ENCODE results near the gene CIDEB.
"Not testable (repeated sequence)": the region's sequence is repeated elsewhere in the genome, so short reads cannot be mapped to it uniquely, and the experiment has no call there.

The CIDEB gene, protein sequence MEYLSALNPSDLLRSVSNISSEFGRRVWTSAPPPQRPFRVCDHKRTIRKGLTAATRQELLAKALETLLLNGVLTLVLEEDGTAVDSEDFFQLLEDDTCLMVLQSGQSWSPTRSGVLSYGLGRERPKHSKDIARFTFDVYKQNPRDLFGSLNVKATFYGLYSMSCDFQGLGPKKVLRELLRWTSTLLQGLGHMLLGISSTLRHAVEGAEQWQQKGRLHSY

DNA sequence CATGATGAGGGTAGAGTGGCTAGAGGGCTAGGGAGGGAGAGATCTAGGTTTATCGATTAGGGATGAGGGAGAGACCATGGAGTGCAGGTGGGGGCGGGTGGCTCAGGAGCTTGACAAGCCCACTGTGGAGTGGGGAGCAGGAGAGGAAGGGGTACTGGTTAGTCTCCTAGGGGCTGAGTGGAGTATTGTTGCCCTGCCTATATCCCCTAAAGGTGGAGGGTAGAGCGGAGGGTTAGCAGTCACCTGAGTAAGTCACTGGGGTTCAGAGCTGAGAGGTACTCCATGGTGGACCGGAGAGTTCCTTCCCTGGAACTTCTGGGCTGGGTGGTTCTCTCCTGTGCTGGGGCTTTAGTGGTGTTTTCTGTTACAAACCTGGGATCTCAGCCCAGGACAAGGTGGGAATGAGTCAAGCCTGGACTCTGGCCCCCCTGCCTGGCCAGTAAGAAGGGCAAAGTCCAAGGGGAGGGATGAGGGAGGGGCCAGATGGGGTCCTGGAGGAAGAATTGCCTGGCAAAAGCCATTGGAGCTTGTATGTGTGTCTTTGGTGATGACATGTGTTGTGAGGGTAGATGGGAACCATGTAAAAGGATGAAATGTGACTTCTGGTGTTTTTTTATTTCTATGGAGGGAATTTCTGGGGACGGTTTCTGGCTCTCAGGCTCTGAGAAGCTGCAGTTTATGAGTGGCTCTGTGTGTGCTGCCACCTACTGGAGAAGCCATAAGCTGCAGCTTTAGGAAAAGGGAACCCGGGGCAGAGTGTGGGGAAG lies at the start of gene CIDEB:
TSS of gene CIDEB (minus strand) at position 403 of the 767 bp plus-strand sequence. CDS start at position 284, 119 bp downstream.
- DNase-seq = peak in 35 of 58 donors; percentile 9 to 64 (median 26)

DNA sequence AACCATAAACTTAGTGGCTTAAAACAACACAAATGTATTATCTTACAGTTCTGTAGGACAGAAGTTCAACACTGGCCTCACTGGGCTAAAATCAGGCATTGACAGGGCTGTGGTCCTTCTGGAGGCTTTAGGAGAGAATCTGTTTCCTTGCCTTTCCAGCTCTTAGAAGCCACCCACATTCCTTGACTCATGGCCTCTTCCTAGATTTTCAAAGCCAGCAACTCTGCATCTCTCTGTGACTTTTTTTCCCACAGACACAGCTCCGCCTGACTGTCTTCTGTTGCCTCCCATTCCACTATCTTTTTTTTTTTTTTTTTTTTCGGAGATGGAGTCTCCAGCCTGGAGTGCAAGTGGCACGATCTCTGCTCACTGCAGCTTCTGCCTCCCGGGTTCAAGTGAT lies 48.4 kb upstream of the CIDEB start:
- DNase-seq = no peak

DNA sequence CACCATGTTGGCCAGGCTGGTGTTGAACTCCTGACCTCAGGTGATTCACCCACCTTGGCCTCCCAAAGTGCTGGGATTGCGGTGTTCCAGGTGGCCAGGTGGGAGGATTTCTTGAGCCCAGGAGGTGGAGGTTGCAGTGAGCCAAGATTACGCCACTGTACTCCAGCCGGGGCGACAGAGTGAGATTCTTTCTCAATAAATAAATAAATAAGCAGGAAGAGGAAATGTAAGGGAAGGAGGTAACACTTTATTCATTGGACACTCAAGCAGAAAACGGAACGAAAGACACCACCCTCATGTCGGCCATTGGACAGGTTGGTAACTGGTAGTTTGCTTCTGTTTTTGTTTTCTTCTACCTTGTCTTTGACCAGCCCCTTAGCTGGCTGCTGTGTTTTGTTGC lies 47.2 kb upstream of the CIDEB start:
- no peak for DNase-seq

DNA sequence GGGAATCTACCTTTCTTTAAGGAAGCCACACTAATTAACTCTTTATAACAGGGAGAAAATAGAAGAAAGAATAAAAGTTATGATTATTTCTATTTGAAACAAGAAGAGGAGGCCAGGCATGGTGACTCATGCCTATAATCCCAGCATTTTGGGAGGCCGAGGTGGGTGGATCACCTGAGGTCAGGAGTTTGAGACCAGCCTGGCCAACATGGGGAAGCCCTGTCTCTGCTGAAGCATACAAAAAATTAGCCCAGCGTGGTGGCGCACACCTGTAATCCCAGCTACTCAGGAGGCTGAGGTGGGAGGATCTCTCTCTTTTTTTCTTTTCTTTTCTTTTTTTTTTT lies 46.7 kb upstream of the CIDEB start:
- DNase-seq = not testable (repeated sequence)

DNA sequence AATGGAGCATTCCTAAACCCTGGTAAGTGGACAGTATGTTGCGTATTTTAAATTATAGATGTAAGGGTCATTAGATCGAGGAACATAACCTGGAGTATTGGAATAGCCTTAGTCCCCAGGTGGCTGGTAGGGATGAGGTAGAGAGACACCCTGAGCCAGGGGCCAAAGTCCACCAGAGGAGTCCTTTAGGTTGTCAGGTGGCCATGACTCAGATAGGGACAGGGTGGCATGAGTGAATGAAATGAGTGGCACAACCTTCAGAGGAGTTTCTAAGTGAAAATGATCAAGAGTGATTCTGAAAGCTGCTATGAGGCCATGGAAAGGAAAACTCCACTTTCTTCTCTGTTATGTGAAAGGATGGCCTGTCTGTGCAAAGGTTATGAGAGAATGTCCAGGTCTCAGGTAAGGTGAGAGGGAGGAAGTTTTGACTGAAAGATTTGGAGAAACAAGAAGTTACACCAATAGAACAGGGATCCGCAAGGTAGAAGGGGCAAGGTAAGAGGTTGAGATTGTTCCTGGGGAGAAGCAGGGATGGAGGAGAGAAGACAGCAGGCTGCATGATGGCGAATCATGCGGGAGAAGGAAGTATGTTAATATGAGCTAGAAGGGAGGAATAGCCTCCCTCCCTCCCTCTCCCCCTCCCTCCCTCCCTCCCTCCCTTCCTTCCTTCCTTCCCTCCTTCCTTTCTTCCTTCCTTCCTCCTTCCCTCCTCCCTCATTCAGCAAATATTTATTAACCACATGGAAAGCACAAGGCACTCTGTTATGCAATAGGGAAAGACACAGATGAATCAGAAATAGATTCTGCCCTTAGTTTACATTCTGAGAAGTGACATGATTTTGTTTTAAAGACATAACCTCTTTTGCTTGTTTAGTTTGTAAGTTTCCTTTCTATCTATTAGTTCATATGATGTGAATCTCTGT lies 46.0 kb upstream of the CIDEB start:
- no peak for DNase-seq

DNA sequence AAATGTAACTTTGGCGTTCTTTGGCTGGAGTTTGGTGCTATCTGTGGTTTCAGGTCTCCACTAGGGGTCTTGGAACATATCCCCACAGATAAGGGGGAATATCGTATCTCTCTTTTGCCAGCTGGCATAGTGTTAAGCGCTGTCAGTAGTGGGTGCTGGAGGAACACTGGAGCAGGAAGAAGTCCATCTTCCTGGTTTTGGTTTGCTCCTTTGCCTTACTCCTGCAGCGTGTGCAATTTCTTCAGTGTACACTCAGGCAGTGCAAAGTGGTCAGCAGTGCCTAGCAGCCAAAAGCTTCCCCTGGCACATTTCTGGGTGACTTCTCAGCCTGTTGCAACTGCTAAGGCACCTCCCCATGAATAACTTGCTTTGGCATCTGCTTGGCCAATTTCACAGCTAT lies 43.7 kb upstream of the CIDEB start:
- no peak for DNase-seq

DNA sequence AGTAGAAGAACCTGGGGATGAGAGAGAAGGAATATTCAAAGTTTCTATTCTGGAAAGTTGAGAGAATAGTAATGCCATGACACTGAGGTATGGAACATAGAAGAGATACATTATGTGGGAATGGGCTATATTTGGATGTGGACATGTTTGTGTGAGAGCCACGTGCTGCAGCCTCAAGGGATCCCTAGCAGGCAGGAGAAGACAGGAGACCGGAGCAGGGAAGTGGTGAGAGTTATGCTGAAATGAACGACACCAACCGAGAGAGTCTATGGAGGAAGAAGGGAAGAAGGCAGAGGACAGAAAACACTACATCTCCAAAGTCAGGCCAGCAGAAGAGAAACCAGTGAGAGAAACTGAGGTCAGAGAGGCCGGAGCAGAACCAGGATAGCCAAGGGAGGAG lies 42.0 kb upstream of the CIDEB start:
- DNase-seq = no peak

DNA sequence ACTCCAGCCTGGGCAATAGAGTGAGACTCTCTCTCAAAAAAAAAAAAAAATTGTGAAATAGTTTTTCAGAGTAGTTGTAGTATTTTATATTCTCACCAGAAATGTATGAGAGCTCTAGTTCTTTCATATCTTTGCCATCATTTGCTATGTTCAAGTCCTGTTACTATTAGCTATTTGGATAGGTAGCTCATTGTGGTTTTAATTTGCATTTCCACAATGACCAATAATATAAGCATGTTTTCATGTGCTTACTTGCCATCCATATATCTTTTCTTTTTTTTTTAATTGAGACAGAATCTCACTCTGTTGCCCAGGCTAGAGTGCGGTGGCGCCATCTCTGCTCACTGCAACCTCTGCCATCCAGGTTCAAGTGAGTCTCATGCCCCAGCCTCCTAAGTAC lies 40.4 kb upstream of the CIDEB start:
- DNase-seq = no peak

DNA sequence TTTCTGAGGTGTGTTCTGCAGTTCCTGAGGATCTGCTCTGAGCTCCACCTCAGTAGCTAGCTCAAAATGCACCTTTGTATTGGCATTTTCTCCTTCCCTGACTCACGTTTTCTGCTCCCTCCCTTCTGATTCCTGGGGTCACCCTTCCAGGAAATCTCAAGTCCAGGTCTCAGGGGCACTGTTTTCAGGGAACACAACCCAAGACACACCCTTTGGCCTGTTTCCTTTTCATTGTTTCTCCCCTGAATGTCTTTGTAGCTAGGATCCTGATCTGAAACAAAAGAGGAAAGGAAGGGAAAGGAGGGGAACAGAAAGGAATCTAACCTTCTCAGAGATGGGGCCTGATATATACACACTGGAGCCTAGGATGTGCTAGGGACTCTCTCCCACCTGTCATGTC lies 39.4 kb upstream of the CIDEB start:
- no peak for DNase-seq

DNA sequence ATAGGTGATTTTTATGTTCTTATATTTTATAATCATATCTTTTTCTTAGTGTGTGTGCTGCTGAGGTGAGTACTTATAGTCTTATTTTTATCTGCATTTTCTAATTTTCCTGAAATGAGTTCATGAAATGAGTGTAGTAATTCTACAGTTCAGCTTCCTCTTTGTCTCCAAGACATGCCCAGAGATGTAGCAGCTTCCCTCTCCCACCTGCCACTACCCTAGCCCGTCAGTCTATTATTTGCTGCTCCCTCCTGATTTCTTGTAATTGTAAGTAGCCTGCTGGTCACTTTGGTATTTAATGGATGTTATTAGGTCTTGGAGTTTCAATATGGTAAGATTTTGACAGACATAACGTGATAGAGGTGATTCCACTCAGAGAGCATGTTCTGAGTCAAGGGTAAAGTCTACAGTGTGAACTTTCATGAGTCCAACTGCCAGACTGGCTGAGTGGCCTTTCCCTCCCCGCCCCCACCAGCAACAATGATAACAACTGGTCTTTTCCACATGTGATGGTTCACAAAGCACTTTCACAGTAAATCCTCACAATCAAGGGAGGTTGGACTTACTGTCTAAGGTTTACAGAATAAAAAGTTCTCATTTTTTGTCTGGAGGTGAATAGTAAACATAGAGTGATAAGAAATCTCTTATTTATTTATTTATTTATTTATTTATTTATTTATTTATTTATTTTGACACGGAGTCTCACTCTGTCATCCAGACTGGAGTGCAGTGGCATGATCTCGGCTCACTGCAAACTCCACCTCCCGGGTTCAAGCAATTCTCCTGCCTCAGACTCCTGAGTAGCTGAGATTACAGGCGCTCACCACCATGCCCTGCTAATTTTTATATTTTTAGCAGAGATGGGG lies 36.3 kb upstream of the CIDEB start:
- DNase-seq = no peak

DNA sequence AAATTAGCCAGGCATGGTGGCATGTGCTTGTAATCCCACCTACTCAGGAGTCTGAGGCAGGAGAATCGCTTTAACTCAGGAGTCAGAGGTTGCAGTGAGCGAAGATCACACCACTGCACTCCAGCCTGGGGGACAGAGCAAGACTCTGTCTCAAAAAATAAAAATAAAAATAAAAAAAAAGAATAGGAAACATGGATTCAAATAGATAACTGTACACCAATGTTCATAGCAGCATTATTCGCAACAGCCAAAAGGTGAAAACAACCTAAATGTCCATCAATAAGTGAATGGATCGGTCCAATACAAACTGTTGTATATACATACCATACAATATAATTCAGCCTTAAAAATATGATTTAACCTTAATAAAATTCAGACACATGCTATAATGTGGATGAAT lies 35.1 kb upstream of the CIDEB start:
- DNase-seq = no peak

DNA sequence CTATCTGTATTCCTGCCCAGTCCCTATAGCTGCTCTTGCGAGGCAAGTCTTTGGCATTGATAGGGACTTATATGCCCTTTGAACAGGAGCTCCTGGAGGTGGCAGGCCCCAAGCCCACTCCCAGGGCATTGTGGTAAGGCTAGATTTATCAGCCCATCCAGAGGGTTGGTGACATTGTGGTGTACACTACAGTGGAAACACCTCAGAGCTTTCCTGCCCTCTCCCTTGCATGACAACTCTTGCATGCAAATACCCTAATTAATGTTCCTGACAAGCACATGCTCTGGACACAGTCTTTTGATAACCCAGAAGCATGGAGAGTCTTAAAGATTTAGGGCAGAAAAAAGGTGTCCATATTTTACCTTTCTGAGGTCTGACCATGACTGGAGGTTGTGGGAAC lies 32.8 kb upstream of the CIDEB start:
- no peak for DNase-seq

DNA sequence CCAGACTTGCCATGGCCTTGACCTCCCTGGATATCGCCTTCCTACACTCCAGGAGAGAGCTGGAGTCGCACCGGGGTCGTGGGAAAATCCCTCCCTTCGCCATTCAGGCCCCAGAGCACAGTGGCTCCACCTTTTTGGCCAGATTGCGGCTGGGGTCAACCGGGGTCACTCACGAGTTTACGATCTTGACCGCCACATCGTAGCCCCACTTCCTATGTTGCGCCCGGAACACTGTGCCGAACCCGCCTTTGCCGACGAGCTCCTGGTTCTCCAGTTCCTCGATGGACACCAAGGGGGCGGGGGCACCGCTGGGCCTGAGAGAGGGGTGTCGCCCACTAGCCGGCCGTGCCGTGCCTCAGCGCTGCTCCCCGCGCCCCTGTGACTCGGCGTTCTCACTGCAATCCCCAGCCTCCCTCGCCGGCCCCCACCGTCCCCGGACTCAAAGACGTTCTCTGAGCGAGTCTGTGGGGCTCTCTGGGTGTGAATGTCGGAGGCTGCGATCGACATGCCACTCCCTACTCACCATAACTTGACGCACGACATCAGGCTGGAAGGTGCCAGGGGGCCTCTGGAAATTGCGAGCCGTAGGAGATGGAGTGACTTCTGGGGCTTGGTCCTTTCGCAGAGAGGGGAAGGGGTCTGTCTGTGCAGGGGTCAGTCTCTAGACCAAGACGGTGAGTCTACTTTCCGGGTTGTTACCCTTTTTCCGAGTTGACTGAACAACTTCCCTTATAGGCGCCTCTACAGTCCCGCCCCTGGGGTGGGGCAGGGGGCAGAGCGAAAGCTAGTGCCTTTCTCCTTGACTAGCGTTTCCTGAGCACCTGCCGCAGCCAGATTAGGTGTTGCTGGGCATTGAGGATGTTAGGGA lies 31.7 kb upstream of the CIDEB start, which contains the start of gene RIPK3:
TSS of gene RIPK3 (minus strand) at position 708 of the 868 bp plus-strand sequence. CDS start at position 543, 165 bp downstream.
- DNase-seq = no peak

DNA sequence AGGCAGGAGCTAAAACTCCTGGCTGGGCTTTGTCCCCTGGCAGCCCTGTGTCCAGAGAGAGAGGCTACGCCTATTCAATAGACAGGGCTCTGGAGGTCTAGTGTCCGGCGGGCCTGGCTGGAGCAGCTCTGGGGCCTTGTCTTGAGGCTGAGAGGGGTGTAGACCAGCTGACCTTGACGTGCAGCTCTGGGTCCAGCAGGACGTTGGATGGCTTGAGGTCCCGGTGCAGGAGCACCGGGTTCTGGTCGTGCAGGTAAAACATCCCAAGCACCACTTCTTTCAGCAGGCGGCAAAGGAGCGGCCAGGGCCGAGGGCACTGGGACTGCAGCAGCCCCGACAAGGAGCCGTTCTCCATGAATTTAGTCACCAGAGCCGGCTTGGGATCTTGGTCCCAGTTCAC lies 31.1 kb upstream of the CIDEB start:
- no peak for DNase-seq

DNA sequence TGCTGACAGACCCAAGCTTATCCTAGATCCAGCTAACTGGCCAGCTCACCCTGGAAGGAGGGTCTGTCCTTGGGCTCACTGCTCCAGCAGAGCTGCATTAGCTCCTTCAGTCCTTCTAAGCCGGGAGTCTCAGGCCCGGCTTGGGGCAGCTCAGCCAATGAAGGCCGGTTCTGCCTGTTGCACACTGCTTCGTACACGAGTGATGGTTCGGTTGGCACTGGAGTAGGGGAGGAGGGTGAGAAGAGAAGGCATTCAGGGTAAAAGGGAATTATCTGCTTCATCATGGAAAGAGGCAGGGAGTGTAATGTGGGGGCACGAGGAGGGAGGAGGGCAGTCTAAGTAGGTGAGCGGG lies 30.0 kb upstream of the CIDEB start:
- no peak for DNase-seq

DNA sequence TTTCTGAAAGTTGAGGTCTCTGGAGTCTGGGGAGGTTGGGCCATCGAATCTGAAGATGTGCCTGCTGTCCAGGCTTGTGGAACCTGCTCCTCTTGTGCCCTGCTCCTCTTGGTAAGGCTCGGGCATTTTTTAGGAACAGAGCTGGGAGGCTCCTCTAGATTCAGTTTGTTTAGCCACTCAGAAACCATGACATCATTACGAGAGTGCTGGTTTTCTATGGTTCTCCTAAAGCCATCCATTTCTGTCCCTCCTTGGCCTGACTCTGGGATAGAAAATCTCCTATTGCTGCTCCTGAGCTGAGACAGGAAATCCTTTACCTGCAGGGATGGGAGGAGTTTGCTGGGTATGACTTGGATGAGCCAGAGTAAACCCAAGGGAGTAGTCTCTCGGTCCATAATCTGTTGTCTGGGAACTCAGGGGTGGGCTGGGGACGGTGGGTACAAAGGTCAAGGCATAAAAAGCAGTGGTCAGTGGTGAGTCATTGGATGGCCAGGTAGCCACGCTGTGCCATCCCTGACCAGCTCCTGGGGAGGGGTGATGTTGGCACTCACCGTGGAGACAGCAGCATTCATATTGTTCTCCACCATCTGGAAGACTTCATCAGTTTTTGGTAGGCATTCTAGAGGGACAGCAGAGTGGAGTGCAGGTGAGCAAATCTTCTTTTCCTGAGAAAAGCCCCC lies 29.5 kb upstream of the CIDEB start:
- DNase-seq = no peak

DNA sequence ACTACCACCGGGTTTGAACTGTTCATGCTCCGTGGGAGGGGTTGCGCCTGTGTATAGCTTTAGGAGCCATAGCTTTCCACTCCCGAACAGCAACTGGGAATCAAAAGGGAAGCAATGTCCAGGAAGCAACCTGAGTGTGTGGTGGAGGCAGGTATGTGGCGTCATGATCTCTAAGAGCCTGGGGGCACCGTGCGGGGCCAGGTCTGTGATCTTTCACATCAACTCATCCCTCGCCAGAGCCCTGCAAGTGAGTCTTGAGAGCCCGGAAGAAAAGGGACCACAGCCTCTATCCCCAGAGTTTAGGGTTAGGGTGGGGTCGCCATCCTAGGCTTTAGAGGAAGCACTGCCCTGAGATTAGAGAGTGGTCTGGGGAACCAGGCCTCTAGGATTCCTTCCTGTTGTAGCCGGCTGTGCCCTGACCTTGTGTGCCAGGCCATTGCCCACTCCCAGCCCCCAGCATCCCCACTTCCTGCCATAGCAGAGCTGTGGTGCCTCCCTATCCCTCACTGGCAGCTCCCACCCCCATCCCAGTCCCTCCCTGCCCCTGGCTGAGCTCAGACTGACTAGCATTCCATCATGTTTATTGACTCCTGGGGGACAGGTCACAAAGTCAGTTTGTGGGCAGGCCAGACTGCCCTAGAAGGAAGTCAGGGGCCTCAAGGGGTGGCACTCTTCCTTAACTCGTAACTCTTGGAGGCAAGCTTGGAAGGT lies 27.8 kb upstream of the CIDEB start:
- DNase-seq = no peak

DNA sequence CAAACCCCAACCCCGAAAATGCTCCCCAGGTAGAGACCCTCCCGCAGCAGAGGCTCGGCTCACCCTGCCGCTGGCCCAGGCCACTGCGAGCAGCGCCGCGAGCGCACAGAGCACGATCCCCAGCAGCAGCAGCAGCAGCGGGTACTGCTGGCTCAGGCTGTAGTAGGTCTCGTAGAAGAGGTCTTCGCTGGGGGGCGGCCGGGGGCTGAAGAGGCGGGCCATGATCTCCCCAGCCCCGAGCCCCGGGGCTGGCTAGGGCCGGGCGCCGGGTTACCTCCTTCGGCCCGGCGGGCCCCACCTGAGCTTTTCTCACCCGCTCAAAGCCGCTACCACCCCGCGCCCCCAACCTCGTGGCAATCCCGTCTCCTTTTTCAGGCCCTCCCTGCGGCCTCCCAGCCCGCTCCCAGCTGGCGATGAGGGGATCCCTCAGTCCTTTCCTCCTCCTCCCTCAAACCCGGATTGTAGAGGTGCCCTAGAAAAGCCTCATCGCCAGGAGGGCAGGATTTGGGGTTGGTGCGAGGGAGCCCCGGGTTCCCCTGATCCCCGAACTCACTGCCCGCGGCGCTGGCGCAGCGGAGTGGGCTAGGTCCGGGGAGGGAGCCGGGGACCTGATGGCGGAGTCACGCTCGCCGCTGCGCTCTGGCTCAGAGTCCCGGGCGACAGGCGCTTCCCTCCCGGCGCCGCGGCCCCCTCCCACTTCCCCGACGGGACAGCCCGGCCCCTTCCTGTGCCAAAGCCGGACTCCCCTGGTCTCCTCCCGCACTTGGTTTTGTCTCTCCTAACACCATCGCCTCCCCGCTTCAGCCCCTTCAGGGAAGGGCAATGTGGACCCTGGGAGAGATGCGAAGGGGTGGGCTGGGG lies 26.9 kb upstream of the CIDEB start, which contains the start of gene ADCY4:
TSS of gene ADCY4 (minus strand) at position 641 of the 861 bp plus-strand sequence. CDS start at position 222, 419 bp downstream.
- no peak for DNase-seq
